Liver (tissue), 9 donors: ENCODE results near the gene IFT122. TPM values are rescaled to one million over a fixed set of nuclear protein-coding genes. Genes with fewer than 3 reads are reported as not detected.

Experiments
- DNase-seq: peaks from one replicate; pipeline ENCODE4 v3.0.0-alpha.2; 2017; ENCODE audit warnings: low spot score
- H3K27ac ChIP-seq, 2 donors: one replicate each; pipeline ENCODE4 v1.7.0; 2013; ENCODE audit warnings: inconsistent platforms in 2 of 2, low read length in 2 of 2, control low read depth in 1 of 2, low read depth in 1 of 2, mild to moderate bottlenecking in 1 of 2
- H3K27me3 ChIP-seq, 4 donors: one replicate each; pipeline versions ENCODE4 v1.6.1 to v1.7.0; 2013; ENCODE audit warnings: low read length in 3 of 4, inconsistent platforms in 1 of 4, mild to moderate bottlenecking in 1 of 4, moderate library complexity in 1 of 4; ENCODE audit not compliant: control insufficient read depth in 4 of 4, insufficient read depth in 4 of 4
- H3K36me3 ChIP-seq, 4 donors: one replicate each; pipeline versions ENCODE4 v1.6.1 to v1.7.0; 2013; ENCODE audit warnings: low read length in 3 of 4, mild to moderate bottlenecking in 3 of 4, low read depth in 1 of 4, moderate library complexity in 1 of 4; ENCODE audit not compliant: control insufficient read depth in 4 of 4, insufficient read depth in 3 of 4
- H3K4me1 ChIP-seq, 4 donors: one replicate each; pipeline versions ENCODE4 v1.6.1 to v1.7.0; 2013; ENCODE audit warnings: low read length in 3 of 4, mild to moderate bottlenecking in 3 of 4, moderate library complexity in 1 of 4; ENCODE audit not compliant: control insufficient read depth in 4 of 4, insufficient read depth in 4 of 4
- H3K4me3 ChIP-seq, 3 donors: one replicate each; pipeline versions ENCODE4 v1.6.1 to v1.7.0; 2013; ENCODE audit warnings: low read length in 3 of 3, control low read depth in 1 of 3, low read depth in 1 of 3, mild to moderate bottlenecking in 1 of 3
- H3K9ac ChIP-seq, 2 donors: one replicate each; pipeline ENCODE4 v1.7.0; 2013; ENCODE audit warnings: low read length in 2 of 2, mild to moderate bottlenecking in 2 of 2, moderate library complexity in 2 of 2, control low read depth in 1 of 2, low read depth in 1 of 2
- H3K9me3 ChIP-seq, 4 donors: one replicate each; pipeline versions ENCODE4 v1.6.1 to v1.7.0; 2013; ENCODE audit warnings: low read length in 3 of 4; ENCODE audit not compliant: control insufficient read depth in 4 of 4
- EGR1 ChIP-seq, 2 donors: IDR thresholded peaks; 2 replicates each; pipeline ENCODE4 v1.6.1; 2016 to 2018; ENCODE audit warnings: antibody characterized with exemption in 2 of 2, low read depth in 2 of 2
- FOXA1 ChIP-seq: IDR thresholded peaks from 2 replicates; pipeline ENCODE4 v1.6.1; 2016; ENCODE audit warnings: antibody characterized with exemption
- FOXA2 ChIP-seq: IDR thresholded peaks from 2 replicates; pipeline ENCODE4 v1.6.1; 2016; ENCODE audit warnings: antibody characterized with exemption
- HNF4A ChIP-seq, 2 donors: conservative IDR thresholded peaks; 2 replicates each; pipeline ENCODE4 v1.6.1; 2016; ENCODE audit warnings: antibody characterized with exemption in 2 of 2, mild to moderate bottlenecking in 2 of 2
- HNF4G ChIP-seq: IDR thresholded peaks from 2 replicates; pipeline ENCODE4 v1.6.1; 2016; ENCODE audit warnings: antibody characterized with exemption
- JUND ChIP-seq, 2 donors: IDR thresholded peaks; 2 replicates each; pipeline ENCODE4 v1.6.1; 2016; ENCODE audit warnings: antibody characterized with exemption in 2 of 2
- NR2F2 ChIP-seq: IDR thresholded peaks from 2 replicates; pipeline ENCODE4 v1.6.1; 2016; ENCODE audit warnings: antibody characterized with exemption
- RXRA ChIP-seq, 2 donors: IDR thresholded peaks; 2 replicates each; pipeline ENCODE4 v1.6.1; 2017 to 2018; ENCODE audit warnings: antibody characterized with exemption in 2 of 2, mild to moderate bottlenecking in 1 of 2
- SP1 ChIP-seq: IDR thresholded peaks from 2 replicates; pipeline ENCODE4 v1.6.1; 2018; ENCODE audit warnings: antibody characterized with exemption, mild to moderate bottlenecking
- TAF1 ChIP-seq: conservative IDR thresholded peaks from 2 replicates; pipeline ENCODE4 v1.6.1; 2016; ENCODE audit warnings: antibody characterized with exemption, mild to moderate bottlenecking
- YY1 ChIP-seq: IDR thresholded peaks from 2 replicates; pipeline ENCODE4 v1.6.1; 2016; ENCODE audit warnings: antibody characterized with exemption, mild to moderate bottlenecking
- WGBS: extraction: QIAGEN DNeasy Blood & Tissue Kit; methylation state at CpG from one replicate; pipeline ENCODE4 v1.1.7; 2013; 5-methylcytosine and 5-hydroxymethylcytosine counted together
- polyA plus RNA-seq, 2 donors: library from polyadenylated mRNA; stranded (reverse) in 1 of 2; unstranded in 1 of 2; fragments of 200-250 nt in 1 of 2; fragments of >200 nt in 1 of 2; fragmentation: Nextera tagmentation in 1 of 2; extraction: Ambion mirVana in 1 of 2; gene quantifications; one replicate each; pipeline versions ENCODE4 v1.2.1 to v1.2.3, GENCODE V29; 2013 to 2015
- total RNA-seq, 2 donors: library from RNA; depleted of rRNA; stranded (reverse); fragments of >200 nt; gene quantifications; one replicate each; pipeline ENCODE4 v1.2.3, GENCODE V29; 2014
- TF ChIP-seq, protein P1 (sequence below): IDR thresholded peaks from 2 replicates; pipeline ENCODE4 v1.6.1; 2016; ENCODE audit warnings: antibody characterized with exemption
- TF ChIP-seq, protein P2 (sequence below): IDR thresholded peaks from 2 replicates; pipeline ENCODE4 v1.6.1; 2016; ENCODE audit warnings: antibody characterized with exemption
- TF ChIP-seq, protein P3 (sequence below): fragments of 150-350 bp; IDR thresholded peaks from 2 replicates; pipeline ENCODE4 v1.5.1; 2017; ENCODE audit warnings: improper control_type of control experiment, low read depth, low read length; ENCODE audit not compliant: missing input control
- TF ChIP-seq, protein P4 (sequence below): IDR thresholded peaks from 2 replicates; pipeline ENCODE4 v1.6.1; 2016; ENCODE audit warnings: antibody characterized with exemption, mild to moderate bottlenecking
- donor health status: healthy.
- donor health status: healthy.
- donor health status: healthy.
- donor health status: healthy.
- donor health status: healthy.

The IFT122 gene
- total and polyA plus RNA-seq, 4 donors: 3.3 to 25.8 (median 10.6) TPM

DNA sequence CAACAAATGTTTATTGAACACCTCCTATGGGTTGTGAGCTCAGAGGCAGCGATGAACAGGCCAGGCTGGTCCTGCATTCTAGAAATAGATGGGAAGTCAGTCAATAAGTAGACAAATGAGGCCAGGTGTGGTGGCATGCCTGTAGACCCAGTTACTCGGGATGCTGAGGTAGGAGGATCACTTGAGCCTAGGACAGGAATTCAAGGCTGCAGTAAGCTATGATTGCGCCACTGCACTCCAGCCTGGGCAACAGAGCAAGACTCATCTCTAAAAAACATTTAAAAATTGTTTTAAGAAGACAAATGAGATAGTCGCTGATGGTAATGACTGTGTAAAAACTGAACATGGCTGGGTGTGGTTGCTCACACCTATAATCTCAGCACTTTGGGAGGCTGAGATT, 84.1 kb downstream of the IFT122 start:
- Histone ChIP-seq H3K36me3 (no peaks in the 10 kb centered on the region), H3K27me3 (no peaks in the 10 kb centered on the region), H3K4me1 (no peaks in the 10 kb centered on the region), H3K9me3 (no peaks in the 10 kb centered on the region), H3K27ac (no peak overlapping the region), H3K9ac (no peak overlapping the region), H3K4me3 (no peak overlapping the region)
- TF ChIP-seq YY1: no peak
- no peak for TF ChIP-seq EGR1 (IDR thresholded peaks at IDR 0.05; ENCODE audit: low read depth in 2 of 2)
- TF ChIP-seq, protein P1, sequence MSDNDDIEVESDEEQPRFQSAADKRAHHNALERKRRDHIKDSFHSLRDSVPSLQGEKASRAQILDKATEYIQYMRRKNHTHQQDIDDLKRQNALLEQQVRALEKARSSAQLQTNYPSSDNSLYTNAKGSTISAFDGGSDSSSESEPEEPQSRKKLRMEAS: no peak
- TF ChIP-seq RXRA (IDR thresholded peaks at IDR 0.05): no peak
- no peak for TF ChIP-seq HNF4G
- TF ChIP-seq, protein P2, sequence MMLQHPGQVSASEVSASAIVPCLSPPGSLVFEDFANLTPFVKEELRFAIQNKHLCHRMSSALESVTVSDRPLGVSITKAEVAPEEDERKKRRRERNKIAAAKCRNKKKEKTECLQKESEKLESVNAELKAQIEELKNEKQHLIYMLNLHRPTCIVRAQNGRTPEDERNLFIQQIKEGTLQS: no peak
- TF ChIP-seq, protein P3, sequence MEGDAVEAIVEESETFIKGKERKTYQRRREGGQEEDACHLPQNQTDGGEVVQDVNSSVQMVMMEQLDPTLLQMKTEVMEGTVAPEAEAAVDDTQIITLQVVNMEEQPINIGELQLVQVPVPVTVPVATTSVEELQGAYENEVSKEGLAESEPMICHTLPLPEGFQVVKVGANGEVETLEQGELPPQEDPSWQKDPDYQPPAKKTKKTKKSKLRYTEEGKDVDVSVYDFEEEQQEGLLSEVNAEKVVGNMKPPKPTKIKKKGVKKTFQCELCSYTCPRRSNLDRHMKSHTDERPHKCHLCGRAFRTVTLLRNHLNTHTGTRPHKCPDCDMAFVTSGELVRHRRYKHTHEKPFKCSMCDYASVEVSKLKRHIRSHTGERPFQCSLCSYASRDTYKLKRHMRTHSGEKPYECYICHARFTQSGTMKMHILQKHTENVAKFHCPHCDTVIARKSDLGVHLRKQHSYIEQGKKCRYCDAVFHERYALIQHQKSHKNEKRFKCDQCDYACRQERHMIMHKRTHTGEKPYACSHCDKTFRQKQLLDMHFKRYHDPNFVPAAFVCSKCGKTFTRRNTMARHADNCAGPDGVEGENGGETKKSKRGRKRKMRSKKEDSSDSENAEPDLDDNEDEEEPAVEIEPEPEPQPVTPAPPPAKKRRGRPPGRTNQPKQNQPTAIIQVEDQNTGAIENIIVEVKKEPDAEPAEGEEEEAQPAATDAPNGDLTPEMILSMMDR: no peak
- TF ChIP-seq JUND (IDR thresholded peaks at IDR 0.05): no peak
- no peak for TF ChIP-seq NR2F2
- TF ChIP-seq FOXA2: no peak
- TF ChIP-seq SP1: no peak
- TF ChIP-seq, protein P4, sequence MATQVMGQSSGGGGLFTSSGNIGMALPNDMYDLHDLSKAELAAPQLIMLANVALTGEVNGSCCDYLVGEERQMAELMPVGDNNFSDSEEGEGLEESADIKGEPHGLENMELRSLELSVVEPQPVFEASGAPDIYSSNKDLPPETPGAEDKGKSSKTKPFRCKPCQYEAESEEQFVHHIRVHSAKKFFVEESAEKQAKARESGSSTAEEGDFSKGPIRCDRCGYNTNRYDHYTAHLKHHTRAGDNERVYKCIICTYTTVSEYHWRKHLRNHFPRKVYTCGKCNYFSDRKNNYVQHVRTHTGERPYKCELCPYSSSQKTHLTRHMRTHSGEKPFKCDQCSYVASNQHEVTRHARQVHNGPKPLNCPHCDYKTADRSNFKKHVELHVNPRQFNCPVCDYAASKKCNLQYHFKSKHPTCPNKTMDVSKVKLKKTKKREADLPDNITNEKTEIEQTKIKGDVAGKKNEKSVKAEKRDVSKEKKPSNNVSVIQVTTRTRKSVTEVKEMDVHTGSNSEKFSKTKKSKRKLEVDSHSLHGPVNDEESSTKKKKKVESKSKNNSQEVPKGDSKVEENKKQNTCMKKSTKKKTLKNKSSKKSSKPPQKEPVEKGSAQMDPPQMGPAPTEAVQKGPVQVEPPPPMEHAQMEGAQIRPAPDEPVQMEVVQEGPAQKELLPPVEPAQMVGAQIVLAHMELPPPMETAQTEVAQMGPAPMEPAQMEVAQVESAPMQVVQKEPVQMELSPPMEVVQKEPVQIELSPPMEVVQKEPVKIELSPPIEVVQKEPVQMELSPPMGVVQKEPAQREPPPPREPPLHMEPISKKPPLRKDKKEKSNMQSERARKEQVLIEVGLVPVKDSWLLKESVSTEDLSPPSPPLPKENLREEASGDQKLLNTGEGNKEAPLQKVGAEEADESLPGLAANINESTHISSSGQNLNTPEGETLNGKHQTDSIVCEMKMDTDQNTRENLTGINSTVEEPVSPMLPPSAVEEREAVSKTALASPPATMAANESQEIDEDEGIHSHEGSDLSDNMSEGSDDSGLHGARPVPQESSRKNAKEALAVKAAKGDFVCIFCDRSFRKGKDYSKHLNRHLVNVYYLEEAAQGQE: no peak
- no peak for TF ChIP-seq FOXA1
- no peak for TF ChIP-seq TAF1
- no peak for TF ChIP-seq HNF4A (conservative IDR thresholded peaks at IDR 0.05)
- DNase-seq: no peak
- WGBS: 89% methylated on average over 4 of the region's 4 CpGs

DNA sequence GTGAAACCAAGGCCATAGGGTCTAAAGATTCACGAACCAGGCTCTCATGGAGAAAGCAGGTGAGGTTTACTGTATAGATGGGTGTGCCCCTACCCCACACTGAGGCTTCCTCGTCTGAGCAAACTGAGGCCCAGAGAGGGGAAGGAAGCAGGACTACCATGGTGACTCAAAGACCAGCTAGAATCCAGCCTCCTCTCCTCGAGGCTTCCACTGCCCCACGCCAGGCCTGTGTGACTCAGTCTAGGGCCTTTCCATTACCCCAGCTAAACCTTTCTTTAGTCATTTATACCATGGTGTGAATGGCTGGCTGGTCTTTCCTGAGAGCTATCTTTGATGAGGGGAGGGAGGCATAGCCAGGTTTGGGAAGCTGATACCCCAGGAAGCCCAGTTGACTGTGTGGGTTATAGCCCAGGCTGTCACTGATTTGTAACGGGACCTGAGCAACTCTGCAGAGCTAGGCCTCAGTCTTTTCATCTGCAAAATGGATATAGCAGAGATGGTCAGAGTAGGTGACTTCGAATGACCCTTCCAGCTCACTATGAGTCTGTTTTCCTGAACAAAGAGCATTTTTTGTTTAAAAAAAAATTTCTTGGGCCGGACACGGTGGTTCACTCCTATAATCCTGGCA, 85.4 kb downstream of the IFT122 start:
- no peak overlapping the region for H3K4me3 ChIP-seq
- DNase-seq: no peak
- no peaks in the 10 kb centered on the region for H3K27me3 ChIP-seq
- H3K9me3 ChIP-seq: no peaks in the 10 kb centered on the region
- 83% methylated on average over 8 of the region's 8 CpGs for WGBS
- H3K4me1 ChIP-seq: no peaks in the 10 kb centered on the region
- H3K27ac ChIP-seq: no peak overlapping the region
- no peaks in the 10 kb centered on the region for H3K36me3 ChIP-seq
- H3K9ac ChIP-seq: no peak overlapping the region
- no peak for TF ChIP-seq EGR1 (IDR thresholded peaks at IDR 0.05; ENCODE audit: low read depth in 2 of 2)
- TF ChIP-seq JUND (IDR thresholded peaks at IDR 0.05): no peak
- TF ChIP-seq HNF4G: no peak
- TF ChIP-seq, protein P2: no peak
- TF ChIP-seq HNF4A (conservative IDR thresholded peaks at IDR 0.05): no peak
- no peak for TF ChIP-seq RXRA (IDR thresholded peaks at IDR 0.05)
